Activated naive CD8-positive, alpha-beta T cell treated with anti-CD3 and anti-CD28 coated beads for 36 hours (primary cell): ENCODE data around the gene GGT7. TPM values are rescaled to one million over a fixed set of nuclear protein-coding genes. Genes with fewer than 3 reads are reported as not detected.
"Not testable (repeated sequence)": the region's sequence is repeated elsewhere in the genome, so short reads cannot be mapped to it uniquely, and the experiment has no call there.

Experiments used
- DNase-seq: peaks from one replicate; pipeline ENCODE4 v3.0.0; 2021
- H3K27ac Mint-ChIP-seq: one replicate; pipeline ENCODE4 v1.8.0; 2022; ENCODE audit warnings: mild to moderate bottlenecking, moderate library complexity, mixed read lengths
- H3K27me3 Mint-ChIP-seq: one replicate; pipeline ENCODE4 v1.8.0; 2022; ENCODE audit warnings: mild to moderate bottlenecking, mixed read lengths
- H3K36me3 Mint-ChIP-seq: one replicate; pipeline ENCODE4 v1.8.0; 2021; ENCODE audit warnings: mild to moderate bottlenecking, mixed read lengths
- H3K4me1 Mint-ChIP-seq: one replicate; pipeline ENCODE4 v1.8.0; 2021; ENCODE audit warnings: mixed read lengths
- H3K4me3 Mint-ChIP-seq: one replicate; pipeline ENCODE4 v1.8.0; 2022; ENCODE audit warnings: mild to moderate bottlenecking, moderate library complexity, mixed read lengths
- H3K9me3 Mint-ChIP-seq: one replicate; pipeline ENCODE4 v1.8.0; 2022; ENCODE audit warnings: mixed read lengths
- total RNA-seq, 2 experiments: library from RNA; stranded (reverse); gene quantifications; one replicate each; pipeline ENCODE4 v1.2.3, GENCODE V29; 2021

The GGT7 gene
- total RNA-seq, 2 experiments from 2014 or later = 10.5 to 10.9 TPM

DNA sequence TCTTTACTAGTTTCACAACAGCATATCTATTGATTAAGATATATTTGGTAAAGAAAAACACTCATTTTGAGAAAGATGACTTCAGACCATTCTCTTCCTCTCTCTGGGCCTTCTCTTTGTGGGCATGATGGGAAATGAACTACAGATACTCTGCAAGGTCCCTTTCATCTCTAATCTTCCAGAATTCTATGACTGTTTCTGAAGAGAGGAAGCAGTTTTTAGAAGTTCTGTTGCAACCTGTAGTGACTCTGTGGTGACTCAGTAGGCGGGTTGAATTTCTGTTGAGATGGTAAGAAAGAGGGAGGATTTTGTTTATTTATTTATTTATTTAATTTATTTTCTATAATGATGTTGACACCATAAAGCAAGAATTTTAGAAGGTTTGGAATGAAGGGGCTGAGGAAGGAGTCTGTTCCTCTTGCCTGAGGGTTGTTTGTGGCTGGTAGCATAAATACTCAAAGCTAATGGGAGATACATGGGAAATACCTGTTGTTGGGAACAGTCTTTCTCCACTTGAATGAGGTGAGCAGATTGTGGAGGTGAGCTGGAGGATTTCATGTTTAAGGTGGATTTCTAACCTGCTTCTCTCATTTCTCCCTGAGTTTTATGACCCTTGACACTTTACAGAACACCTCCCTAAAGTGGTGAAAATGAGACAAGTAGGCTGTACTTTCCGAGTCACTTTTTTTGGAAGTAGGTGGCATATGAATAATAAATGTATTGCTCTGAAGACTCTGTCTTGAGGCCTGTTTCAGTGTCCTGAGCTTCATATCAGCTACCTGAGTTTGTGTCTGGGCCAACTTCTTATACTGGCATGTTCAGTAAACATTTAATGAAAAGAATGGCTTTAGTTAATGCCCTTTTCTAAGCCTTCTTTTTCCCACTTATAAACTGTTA, 18.8 kb upstream of the GGT7 start:
- Mint-ChIP-seq H3K4me1 (peaks cover 22% of the 10 kb centered on the region), H3K27ac (peak overlapping the region; percentile 52), H3K36me3 (peaks cover 2% of the 10 kb centered on the region), H3K4me3 (no peak overlapping the region), H3K27me3 (no peaks in the 10 kb centered on the region), H3K9me3 (no peaks in the 10 kb centered on the region)
- DNase-seq = no peak

DNA sequence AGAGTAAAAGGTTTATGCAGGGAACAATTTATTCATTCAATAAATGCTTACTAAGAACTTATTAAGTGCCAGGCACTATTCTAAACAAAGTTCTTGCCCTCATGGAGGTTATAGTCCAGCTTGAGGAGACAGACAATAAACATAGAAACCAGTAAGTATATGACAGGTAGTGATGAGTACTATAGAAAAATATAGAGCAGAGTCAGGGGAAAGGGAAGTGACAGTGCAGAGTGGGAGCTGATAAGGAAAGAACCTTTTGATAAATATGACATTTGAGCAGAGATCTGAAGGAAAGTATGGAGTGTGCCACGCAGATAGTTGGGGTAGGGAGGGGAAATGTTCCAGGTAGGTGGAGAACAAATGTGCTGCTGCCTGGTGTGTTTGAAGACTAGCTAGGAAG, 15.8 kb upstream of the GGT7 start:
- Mint-ChIP-seq H3K27ac (no peak overlapping the region), H3K4me3 (no peak overlapping the region), H3K4me1 (peaks cover 22% of the 10 kb centered on the region), H3K27me3 (no peaks in the 10 kb centered on the region), H3K9me3 (no peaks in the 10 kb centered on the region), H3K36me3 (peaks cover 2% of the 10 kb centered on the region)
- no peak for DNase-seq

DNA sequence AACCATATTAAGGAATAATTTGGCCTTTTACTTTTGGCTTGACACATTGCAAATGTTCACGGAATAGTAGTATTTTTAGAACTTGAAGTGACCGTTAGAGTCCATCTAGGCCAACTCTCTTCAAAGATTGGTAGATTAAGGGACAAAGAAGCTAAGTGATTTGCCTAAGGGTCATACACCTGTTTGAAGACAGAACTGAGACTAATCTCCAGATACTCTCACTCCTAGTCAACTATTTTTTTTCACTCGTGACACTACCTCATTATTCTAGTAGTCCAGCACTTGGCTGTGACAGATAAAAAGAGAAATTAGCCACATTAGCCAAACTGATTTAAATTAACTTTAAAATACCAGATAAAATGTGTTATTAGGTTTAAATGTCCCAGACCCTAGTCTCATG, 14.4 kb upstream of the GGT7 start:
- DNase-seq = no peak
- no peak overlapping the region for H3K27ac Mint-ChIP-seq
- H3K4me3 Mint-ChIP-seq = no peak overlapping the region
- peaks cover 6% of the 10 kb centered on the region for H3K36me3 Mint-ChIP-seq
- H3K9me3 Mint-ChIP-seq = no peaks in the 10 kb centered on the region
- H3K27me3 Mint-ChIP-seq = no peaks in the 10 kb centered on the region
- peaks cover 26% of the 10 kb centered on the region for H3K4me1 Mint-ChIP-seq

DNA sequence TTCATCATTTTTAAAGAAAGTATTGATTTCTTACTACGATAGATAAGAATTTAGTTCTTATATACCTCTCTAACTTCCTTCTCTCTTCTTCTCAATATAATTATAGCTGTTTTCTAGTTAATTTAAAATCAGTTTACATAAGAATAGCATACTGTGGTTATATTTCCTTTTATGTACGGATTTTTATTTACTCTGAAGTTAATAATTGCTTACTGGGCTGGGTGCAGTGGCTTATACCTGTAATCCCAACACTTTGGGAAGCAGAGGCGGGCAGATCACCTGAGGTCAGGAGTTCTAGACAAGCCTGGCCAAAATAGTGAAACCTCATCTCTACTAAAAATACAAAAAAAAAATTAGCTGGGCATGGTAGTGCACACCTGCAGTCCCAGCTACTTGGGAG, 13.5 kb upstream of the GGT7 start:
- Mint-ChIP-seq H3K4me1 (peaks cover 18% of the 10 kb centered on the region), H3K27ac (no peak overlapping the region), H3K36me3 (peaks cover 6% of the 10 kb centered on the region), H3K9me3 (no peaks in the 10 kb centered on the region), H3K4me3 (no peak overlapping the region), H3K27me3 (no peaks in the 10 kb centered on the region)
- no peak for DNase-seq

DNA sequence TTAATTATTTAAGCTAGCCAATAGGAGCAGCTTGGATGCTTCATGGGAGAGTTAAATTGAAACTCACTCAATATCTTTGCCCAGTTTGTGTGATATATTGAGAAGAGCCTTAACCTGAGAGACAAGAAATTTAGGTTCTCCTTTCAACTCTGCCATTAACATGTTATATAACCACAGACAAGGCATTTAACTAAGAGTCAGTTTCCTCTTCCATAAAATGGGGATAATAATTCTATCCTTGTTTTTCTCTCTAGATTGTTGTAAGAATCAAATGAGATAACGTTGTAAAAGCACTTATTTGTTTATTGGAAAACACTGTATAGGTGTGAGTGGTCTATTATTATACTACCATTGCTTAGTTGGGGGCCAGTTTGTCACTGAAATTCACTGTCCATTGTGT, 11.6 kb upstream of the GGT7 start:
- no peaks in the 10 kb centered on the region for H3K9me3 Mint-ChIP-seq
- no peak overlapping the region for H3K4me3 Mint-ChIP-seq
- peaks cover 6% of the 10 kb centered on the region for H3K36me3 Mint-ChIP-seq
- H3K4me1 Mint-ChIP-seq = peaks cover 8% of the 10 kb centered on the region
- no peak for DNase-seq
- H3K27ac Mint-ChIP-seq = no peak overlapping the region
- no peaks in the 10 kb centered on the region for H3K27me3 Mint-ChIP-seq

DNA sequence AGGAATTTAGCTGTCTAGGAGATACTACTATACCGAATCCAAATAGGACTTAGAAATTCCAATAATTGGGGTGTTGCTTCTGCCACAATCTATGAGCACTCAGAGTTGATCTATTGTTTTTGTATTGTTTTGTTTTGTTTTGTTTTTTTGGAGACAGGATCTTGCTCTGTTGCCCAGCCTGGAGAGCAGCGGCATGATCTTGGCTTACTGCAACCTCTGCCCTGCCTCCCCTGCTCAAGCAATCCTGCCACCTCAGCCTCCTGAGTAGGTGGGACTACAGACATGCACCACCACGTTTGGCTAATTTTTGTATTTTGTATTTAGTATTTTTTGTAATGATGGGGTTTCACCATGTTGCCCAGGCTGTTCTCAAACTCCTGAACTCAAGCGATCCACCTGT, 11.2 kb upstream of the GGT7 start:
- Mint-ChIP-seq H3K4me1 (peaks cover 8% of the 10 kb centered on the region), H3K27me3 (no peaks in the 10 kb centered on the region), H3K36me3 (peaks cover 6% of the 10 kb centered on the region), H3K27ac (no peak overlapping the region), H3K9me3 (no peaks in the 10 kb centered on the region), H3K4me3 (no peak overlapping the region)
- no peak for DNase-seq

DNA sequence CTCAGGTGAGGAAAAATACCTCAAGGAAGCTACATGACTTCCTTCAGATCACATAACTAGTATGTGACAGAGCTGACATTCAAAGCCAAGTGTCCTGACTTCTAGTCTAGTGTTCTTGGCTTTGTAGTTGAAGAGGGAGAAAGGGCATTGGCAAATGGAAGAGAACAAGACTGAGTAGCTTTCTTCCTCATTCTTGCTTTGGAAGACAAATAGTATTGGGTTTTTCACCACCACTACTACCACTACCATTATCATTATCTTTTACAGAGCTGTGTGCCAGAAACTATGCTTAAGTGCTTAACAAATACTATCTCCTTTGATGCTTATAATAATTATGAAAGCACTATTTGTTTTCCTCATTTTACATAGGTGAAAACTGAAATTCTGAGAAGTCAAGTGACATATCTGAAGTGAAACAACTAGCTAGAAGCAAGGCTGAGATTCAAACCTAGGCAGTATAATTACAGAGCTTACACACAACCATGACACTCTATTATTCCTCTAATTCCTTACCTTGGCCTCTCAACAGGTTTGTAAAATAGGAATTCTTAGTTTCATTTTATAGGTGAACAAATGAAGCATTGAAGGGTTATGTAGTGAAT, 10.5 kb upstream of the GGT7 start:
- Mint-ChIP-seq H3K36me3 (peaks cover 4% of the 10 kb centered on the region), H3K27me3 (no peaks in the 10 kb centered on the region), H3K4me1 (peaks cover 8% of the 10 kb centered on the region), H3K9me3 (no peaks in the 10 kb centered on the region), H3K27ac (peak overlapping the region; percentile 66), H3K4me3 (no peak overlapping the region)
- no peak for DNase-seq

DNA sequence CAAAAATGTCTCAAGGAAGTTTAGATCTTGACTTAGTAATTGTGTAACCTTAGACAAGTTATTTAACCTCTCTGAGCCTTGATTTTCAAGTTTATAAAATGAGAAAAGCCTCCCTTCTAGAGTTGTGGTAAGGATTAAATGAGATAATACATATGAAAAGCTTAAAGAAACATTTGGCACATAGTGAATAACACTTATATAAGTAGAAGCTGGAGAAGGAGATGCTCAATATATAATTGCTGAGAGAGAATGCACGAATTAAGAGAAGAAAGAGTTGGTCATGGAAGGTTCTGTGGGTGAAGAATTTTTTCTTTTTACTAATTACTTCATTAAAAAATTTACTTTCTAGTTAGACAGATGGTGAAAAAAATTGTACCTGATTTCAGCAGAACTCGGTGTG, 9.0 kb upstream of the GGT7 start:
- H3K4me3 Mint-ChIP-seq = no peak overlapping the region
- no peaks in the 10 kb centered on the region for H3K9me3 Mint-ChIP-seq
- no peaks in the 10 kb centered on the region for H3K27me3 Mint-ChIP-seq
- DNase-seq = no peak
- peaks cover 6% of the 10 kb centered on the region for H3K36me3 Mint-ChIP-seq
- H3K4me1 Mint-ChIP-seq = peaks cover 13% of the 10 kb centered on the region
- no peak overlapping the region for H3K27ac Mint-ChIP-seq

DNA sequence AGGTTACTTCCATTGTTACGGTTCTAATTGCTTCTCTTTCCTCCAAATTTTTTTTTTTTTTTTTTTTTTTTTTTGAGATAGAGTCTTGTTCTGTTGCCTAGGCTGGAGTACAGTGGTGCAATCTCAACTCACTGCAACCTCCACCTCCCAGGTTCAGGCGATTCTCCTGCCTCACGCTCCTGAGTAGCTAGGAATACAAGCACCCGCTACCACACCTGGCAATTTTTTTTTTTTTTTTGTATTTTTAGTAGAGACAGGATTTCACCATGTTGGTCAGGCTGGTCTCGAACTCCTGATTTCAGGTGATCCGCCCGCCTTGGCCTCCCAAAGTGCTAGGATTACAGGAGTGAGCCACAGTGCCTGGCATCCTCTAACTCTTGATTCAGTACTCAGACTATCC, 8.3 kb upstream of the GGT7 start:
- not testable (repeated sequence) for H3K36me3 Mint-ChIP-seq, H3K9me3 Mint-ChIP-seq, H3K27me3 Mint-ChIP-seq, H3K4me3 Mint-ChIP-seq, H3K27ac Mint-ChIP-seq, DNase-seq
- H3K4me1 Mint-ChIP-seq = peaks cover 15% of the 10 kb centered on the region

DNA sequence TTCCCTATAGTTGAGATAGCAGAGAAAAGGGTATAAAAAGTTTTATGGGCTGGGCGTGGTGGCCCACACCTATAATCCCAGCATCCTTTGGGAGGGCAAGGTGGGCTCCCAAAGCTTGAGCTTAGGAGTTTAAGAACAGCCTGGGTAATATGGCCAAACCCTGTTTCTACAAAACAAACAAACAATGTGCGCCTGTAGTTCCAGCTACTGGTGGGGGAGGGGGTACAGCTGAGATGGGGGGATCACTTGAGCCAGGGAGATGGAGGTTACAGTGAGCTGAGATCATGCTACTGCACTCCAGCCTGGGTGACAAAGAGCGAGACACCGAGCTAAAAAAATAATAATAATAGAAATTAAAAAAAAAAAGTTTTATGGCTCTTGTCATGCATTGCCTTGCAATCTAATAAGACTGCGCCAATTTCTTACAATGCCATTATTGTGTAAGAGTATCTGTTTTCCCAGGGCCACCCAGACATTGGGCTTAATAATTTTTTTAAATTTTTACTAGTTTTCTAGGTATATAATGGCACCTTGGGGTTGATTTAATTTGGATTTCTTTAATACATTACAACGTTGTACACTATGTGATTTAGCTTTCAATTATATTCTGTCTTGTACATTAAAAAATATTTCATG, 7.7 kb upstream of the GGT7 start:
- no peak for DNase-seq
- no peaks in the 10 kb centered on the region for H3K27me3 Mint-ChIP-seq
- H3K36me3 Mint-ChIP-seq = peaks cover 6% of the 10 kb centered on the region
- no peak overlapping the region for H3K27ac Mint-ChIP-seq
- no peaks in the 10 kb centered on the region for H3K9me3 Mint-ChIP-seq
- no peak overlapping the region for H3K4me3 Mint-ChIP-seq
- H3K4me1 Mint-ChIP-seq = peaks cover 21% of the 10 kb centered on the region

DNA sequence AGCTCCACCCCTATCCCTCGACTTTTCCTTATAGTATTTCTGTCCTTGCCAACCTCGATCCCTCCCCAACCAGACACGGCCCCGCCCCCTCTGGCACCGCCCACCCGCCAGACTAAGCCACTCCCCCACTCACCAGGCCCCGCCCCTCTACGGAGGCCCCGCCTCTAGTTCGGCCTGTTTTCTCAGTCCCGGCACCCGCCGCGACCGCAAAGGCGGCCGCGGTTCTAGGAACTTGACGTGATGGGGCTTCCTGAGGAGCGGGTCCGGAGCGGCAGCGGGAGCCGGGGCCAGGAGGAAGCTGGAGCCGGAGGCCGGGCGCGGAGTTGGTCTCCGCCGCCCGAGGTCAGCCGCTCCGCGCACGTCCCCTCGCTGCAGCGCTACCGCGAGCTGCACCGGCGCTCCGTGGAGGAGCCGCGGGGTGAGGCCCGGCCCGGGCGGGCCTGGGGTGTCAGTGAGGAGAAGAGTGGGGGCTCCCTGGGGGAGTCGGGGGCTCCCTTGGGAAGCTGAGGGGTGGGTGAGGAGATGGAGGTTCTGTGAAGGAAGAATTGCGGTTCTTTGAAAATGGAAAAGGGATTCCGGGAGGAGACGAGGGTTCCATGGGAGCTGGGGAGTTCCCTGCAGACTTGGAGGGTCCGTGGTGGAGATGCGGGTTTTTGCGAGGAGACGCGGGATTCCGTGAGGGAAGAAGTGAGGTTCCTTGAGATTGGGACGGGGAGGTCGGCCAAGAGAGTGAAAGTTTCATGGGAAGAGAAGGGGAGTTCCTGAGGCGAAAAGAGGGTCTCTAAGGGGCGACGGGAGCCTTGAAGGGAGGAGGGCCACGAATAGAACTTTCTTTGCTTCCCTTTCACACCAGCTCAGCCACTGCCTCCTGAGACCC, 4.0 kb upstream of the GGT7 start, which contains the start of gene ACSS2:
Gene ACSS2, plus strand, starts transcription at position 207 of the 877 bp plus-strand sequence. Its CDS starts 34 bp downstream, at position 241.
- Mint-ChIP-seq H3K27me3 (no peaks in the 10 kb centered on the region), H3K27ac (peak within 1 kb of the TSS; percentile 71), H3K9me3 (no peaks in the 10 kb centered on the region), H3K4me3 (peak within 1 kb of the TSS; percentile 87), H3K36me3 (peaks cover 2% of the 10 kb centered on the region), H3K4me1 (peaks cover 43% of the 10 kb centered on the region)
- peak; percentile 94 for DNase-seq

DNA sequence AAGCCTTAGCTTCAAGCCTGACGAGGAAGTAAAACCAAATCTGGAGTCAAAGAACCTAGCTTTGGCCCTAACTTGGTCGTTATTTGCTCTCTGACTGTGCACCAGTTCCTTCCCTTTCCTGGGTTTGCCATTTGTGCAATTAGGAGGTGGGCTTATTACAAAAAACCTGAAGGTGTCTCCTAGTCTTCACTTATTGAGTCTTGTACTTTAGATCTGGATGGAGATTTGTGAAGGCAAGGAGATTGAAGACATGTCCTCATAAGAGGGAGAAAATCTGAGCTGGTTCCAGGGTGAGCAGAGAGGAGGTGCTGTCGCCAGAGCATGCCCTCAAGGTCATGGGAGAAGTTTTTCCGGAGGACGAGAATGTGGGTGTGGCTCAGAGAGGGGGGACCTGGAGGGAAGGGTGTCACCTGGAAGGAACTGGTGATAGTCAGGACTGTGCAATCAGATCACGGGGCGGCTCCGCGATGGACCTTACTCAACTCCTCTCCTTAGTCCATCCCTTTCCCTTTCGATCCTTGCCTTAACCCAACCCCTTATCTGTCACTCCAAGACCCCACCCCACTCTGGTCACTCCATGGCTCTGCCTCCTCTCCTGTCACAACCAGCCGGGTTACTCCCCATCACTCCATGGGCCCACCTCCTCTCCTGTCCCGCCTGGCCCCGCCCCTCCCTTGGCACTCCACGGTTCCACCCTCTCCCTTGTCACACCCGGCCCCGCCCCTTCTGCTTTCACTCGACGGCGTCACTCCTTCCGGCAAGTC, 3.2 kb upstream of the GGT7 start:
- no peaks in the 10 kb centered on the region for H3K9me3 Mint-ChIP-seq
- H3K4me1 Mint-ChIP-seq = peaks cover 49% of the 10 kb centered on the region
- H3K27ac Mint-ChIP-seq = peak overlapping the region; percentile 71
- peak overlapping the region; percentile 87 for H3K4me3 Mint-ChIP-seq
- no peaks in the 10 kb centered on the region for H3K27me3 Mint-ChIP-seq
- no peak for DNase-seq
- peaks cover 4% of the 10 kb centered on the region for H3K36me3 Mint-ChIP-seq

DNA sequence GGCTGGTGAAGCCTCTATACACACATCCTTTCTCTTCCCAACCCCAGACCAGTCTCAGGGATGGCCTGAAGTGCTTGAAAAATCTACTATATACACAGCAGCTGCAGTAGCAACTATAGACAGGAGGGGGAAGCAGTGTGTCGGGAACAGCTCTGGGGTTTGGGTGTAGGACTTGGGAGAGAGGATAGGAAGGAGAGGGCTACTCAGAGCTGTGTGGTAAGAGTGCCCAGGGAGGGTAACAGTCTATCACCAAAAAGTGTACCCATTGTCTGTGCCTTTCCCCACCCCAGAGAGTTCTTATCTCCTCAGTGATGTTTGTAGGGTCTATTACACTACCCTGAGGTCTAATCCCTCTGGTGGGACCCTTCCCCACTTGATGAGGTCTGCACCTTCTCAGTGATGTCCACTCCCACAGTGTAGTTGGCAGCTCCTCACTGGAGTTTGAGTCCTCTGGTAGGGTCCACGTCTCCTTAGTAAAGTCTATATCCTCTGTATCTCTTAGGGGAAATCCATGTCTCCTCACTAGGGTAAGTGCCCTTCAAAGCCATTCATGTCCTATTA, 1.5 kb upstream of the GGT7 start:
- no peaks in the 10 kb centered on the region for H3K27me3 Mint-ChIP-seq
- peaks cover 5% of the 10 kb centered on the region for H3K36me3 Mint-ChIP-seq
- peak; percentile 51 for DNase-seq
- H3K4me3 Mint-ChIP-seq = peak overlapping the region; percentile 60
- H3K4me1 Mint-ChIP-seq = peaks cover 52% of the 10 kb centered on the region
- H3K27ac Mint-ChIP-seq = no peak overlapping the region
- H3K9me3 Mint-ChIP-seq = no peaks in the 10 kb centered on the region

DNA sequence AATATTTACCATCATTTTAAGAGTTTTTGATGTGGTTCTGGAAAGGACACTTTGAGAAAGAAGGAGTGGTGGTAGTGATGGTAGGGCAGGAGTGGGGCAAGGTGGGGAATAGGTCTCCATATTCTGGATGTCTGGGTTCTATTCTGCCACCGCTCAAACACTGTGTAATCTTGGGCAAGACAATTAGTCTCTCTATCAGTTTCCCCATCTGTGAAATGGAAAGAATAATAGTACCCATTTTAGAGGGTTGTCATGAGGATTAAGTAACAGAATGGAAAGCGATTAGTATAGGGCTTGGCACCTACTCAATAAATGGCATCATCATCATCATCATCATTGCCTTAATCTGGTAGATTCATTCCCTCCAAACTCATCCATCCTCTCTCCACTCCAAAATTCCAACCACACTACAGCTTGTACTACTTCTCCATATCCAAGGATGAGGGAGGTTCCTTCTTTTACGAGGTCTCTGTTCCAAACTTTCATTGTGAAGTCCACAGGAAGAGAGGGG, 982 bp upstream of the GGT7 start:
- Mint-ChIP-seq H3K27ac (peak overlapping the region; percentile 52), H3K4me3 (peak overlapping the region; percentile 76), H3K9me3 (no peaks in the 10 kb centered on the region), H3K4me1 (peaks cover 52% of the 10 kb centered on the region), H3K36me3 (peaks cover 5% of the 10 kb centered on the region), H3K27me3 (no peaks in the 10 kb centered on the region)
- no peak for DNase-seq
